Neutrophil (primary cell): ENCODE measurements around the gene LCE3B.

Experiments used
- H3K27ac ChIP-seq: fragments of 200-600 bp; sonication (generic); 2 replicates; pipeline ENCODE4 v1.5.1; 2016; ENCODE audit warnings: mild to moderate bottlenecking, moderate library complexity
- H3K27me3 ChIP-seq: fragments of 200-600 bp; sonication (generic); 2 replicates; pipeline ENCODE4 v1.6.0; 2016; ENCODE audit warnings: mild to moderate bottlenecking
- H3K36me3 ChIP-seq: fragments of 200-600 bp; sonication (generic); 2 replicates; pipeline ENCODE4 v1.5.1; 2017
- H3K4me1 ChIP-seq, 2 experiments: fragments of 200-600 bp in 1 of 2; sonication (generic) in 1 of 2; 1 replicate in 1 of 2; 2 replicates in 1 of 2; pipeline versions ENCODE4 v1.5.1 to v1.6.1; 2013 to 2016; ENCODE audit warnings: low read depth in 1 of 2, low read length in 1 of 2, mild to moderate bottlenecking in 1 of 2, moderate library complexity in 1 of 2; ENCODE audit not compliant: control insufficient read depth in 1 of 2, insufficient read depth in 1 of 2
- H3K4me3 ChIP-seq, 2 experiments: fragments of 200-600 bp in 1 of 2; sonication (generic) in 1 of 2; 1 replicate in 1 of 2; 2 replicates in 1 of 2; pipeline ENCODE4 v1.5.1; 2013 to 2016; ENCODE audit warnings: low read depth in 1 of 2, low read length in 1 of 2, mild to moderate bottlenecking in 1 of 2, moderate library complexity in 1 of 2
- H3K9me3 ChIP-seq: fragments of 200-600 bp; sonication (generic); 2 replicates; pipeline ENCODE4 v1.5.1; 2016
- TF ChIP-seq, protein P1 (sequence below): fragments of 200-600 bp; sonication (generic); IDR thresholded peaks from 2 replicates; pipeline ENCODE4 v1.5.1; 2016; ENCODE audit warnings: antibody characterized with exemption

Gene LCE3B

DNA sequence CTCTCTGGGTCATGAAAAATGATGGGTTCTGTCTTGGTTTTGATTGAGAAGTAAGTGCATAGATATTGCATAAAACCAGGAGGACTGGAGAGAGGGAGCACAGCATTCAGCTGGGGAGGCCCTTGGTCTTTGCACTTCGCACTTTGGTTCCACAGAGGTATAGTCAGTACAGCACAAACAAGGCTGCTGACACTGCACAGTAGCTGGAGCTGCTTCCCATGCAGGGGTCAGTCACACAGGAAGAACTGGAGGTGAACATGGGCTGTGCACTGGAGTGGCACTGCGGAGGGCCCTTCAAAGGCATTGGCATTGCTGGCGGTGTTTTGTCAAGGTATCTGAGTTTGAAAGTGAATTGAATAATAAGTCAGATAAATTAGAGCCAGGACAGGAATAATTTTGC, 45.0 kb downstream of the LCE3B start:
- no peaks in the 10 kb centered on the region for H3K4me1 ChIP-seq
- H3K27me3 ChIP-seq, result peaks cover 7% of the 10 kb centered on the region
- no peaks in the 10 kb centered on the region for H3K36me3 ChIP-seq
- TF ChIP-seq, protein P1, sequence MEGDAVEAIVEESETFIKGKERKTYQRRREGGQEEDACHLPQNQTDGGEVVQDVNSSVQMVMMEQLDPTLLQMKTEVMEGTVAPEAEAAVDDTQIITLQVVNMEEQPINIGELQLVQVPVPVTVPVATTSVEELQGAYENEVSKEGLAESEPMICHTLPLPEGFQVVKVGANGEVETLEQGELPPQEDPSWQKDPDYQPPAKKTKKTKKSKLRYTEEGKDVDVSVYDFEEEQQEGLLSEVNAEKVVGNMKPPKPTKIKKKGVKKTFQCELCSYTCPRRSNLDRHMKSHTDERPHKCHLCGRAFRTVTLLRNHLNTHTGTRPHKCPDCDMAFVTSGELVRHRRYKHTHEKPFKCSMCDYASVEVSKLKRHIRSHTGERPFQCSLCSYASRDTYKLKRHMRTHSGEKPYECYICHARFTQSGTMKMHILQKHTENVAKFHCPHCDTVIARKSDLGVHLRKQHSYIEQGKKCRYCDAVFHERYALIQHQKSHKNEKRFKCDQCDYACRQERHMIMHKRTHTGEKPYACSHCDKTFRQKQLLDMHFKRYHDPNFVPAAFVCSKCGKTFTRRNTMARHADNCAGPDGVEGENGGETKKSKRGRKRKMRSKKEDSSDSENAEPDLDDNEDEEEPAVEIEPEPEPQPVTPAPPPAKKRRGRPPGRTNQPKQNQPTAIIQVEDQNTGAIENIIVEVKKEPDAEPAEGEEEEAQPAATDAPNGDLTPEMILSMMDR, result no peak
- no peak overlapping the region for H3K4me3 ChIP-seq
- no peak overlapping the region for H3K27ac ChIP-seq
- no peaks in the 10 kb centered on the region for H3K9me3 ChIP-seq

DNA sequence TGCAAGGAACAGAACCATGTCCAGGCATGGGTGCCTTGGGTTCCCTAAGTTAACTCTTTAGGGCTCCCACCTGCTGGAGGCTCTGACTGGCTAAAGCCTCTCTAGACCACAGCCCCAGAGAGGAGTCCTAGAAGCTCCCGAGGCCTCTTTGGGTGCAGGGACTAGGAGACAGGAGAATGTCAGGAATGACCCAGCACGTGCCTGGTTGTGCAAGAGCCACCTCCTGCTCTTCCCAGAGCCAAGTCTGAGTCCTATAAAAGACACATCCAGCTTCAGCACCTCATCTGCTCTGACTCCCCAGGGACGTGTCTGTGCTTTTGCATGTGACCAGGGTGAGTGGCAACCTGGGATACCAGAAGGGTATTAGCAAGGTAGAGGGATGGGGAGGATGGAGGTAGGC, 49.5 kb downstream of the LCE3B start, which contains the start of gene LCE2D:
TSS of gene LCE2D (plus strand) at position 283 of the 400 bp plus-strand sequence. CDS start 726 bp downstream, outside the sequence.
- Histone ChIP-seq H3K4me1 (no peaks in the 10 kb centered on the region), H3K36me3 (no peaks in the 10 kb centered on the region), H3K4me3 (no peak within 1 kb of the TSS), H3K27me3 (no peaks in the 10 kb centered on the region), H3K9me3 (no peaks in the 10 kb centered on the region), H3K27ac (no peak within 1 kb of the TSS)
- TF ChIP-seq, protein P1, result no peak
